Skeletal muscle tissue (tissue), 4 donors: ENCODE measurements around the gene NEK7. TPM values are rescaled to one million over a fixed set of nuclear protein-coding genes. Genes with fewer than 3 reads are reported as not detected.
"Not testable (repeated sequence)": the region's sequence is repeated elsewhere in the genome, so short reads cannot be mapped to it uniquely, and the experiment has no call there.

Source experiments
- H3K27ac ChIP-seq: one replicate; pipeline ENCODE4 v1.7.0; 2013; ENCODE audit warnings: mild to moderate bottlenecking, low read depth, low read length, inconsistent platforms
- H3K27me3 ChIP-seq, 3 donors: one replicate each; pipeline ENCODE4 v1.7.0; 2013; ENCODE audit warnings: low read length in 3 of 3; ENCODE audit not compliant: control insufficient read depth in 3 of 3, insufficient read depth in 3 of 3
- H3K36me3 ChIP-seq, 3 donors: one replicate each; pipeline ENCODE4 v1.7.0; 2013; ENCODE audit warnings: low read length in 3 of 3; ENCODE audit not compliant: control insufficient read depth in 3 of 3, insufficient read depth in 3 of 3
- H3K4me1 ChIP-seq, 3 donors: one replicate each; pipeline ENCODE4 v1.7.0; 2013; ENCODE audit warnings: low read length in 3 of 3, mild to moderate bottlenecking in 3 of 3; ENCODE audit not compliant: control insufficient read depth in 3 of 3, insufficient read depth in 3 of 3
- H3K4me3 ChIP-seq, 3 donors: one replicate each; pipeline ENCODE4 v1.7.0; 2013; ENCODE audit warnings: low read length in 3 of 3
- H3K9ac ChIP-seq, 3 donors: one replicate each; pipeline ENCODE4 v1.7.0; 2013; ENCODE audit warnings: low read length in 3 of 3, mild to moderate bottlenecking in 3 of 3, moderate library complexity in 2 of 3, low read depth in 1 of 3
- H3K9me3 ChIP-seq, 3 donors: one replicate each; pipeline ENCODE4 v1.7.0; 2013; ENCODE audit warnings: low read length in 3 of 3; ENCODE audit not compliant: control insufficient read depth in 3 of 3
- total RNA-seq: library from RNA; depleted of rRNA; stranded (reverse); fragments of >200 nt; gene quantifications from one replicate; pipeline ENCODE4 v1.2.3, GENCODE V29; 2014
- donor health status: Osteomylitis.

NEK7 gene
- total RNA-seq, 1 donor from 2014 or later: 52.7 TPM

DNA sequence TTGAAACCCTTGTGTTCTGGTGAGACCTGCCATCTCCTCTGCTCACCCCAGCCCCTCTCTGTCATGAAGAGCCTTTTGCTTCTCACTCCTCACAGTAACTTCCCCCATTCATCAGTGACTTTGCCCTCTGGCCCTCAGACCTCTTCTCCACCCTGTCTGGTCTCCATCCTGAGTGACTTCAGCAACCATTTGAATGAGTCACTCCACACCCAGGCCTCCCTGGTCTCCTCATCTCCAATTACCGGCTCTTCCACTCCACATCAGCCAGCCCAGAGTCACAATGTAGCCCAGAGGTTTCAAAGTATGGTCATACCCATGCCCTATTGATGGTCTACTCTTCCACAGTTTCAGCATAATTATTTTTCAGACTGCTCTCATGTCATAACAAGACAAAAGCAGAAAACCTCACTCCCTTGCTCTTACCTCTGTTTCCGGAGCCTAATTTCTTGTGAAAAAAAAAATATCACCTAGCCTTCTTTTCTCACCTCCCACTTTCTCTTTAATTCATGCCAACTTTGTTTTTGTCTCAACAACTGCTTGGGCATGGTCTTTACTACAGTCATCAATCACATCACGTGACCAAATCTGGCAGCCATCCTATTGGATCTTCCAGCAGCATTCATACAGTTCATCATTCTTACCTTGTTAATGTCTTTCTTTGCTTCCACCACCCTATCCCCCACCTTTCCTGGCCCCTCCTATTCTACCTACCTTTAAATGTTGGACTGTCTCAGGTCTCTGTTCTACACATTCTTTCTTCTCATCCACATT lies 35.6 kb upstream of the NEK7 start:
- no peaks in the 10 kb centered on the region for H3K36me3 ChIP-seq
- H3K27me3 ChIP-seq: no peaks in the 10 kb centered on the region
- H3K4me1 ChIP-seq: peaks cover 0 to 8% (median 2%) of the 10 kb centered on the region in 3 donors
- no peaks in the 10 kb centered on the region for H3K9me3 ChIP-seq
- no peak overlapping the region for H3K4me3 ChIP-seq
- H3K9ac ChIP-seq: no peak overlapping the region
- H3K27ac ChIP-seq: no peak overlapping the region

DNA sequence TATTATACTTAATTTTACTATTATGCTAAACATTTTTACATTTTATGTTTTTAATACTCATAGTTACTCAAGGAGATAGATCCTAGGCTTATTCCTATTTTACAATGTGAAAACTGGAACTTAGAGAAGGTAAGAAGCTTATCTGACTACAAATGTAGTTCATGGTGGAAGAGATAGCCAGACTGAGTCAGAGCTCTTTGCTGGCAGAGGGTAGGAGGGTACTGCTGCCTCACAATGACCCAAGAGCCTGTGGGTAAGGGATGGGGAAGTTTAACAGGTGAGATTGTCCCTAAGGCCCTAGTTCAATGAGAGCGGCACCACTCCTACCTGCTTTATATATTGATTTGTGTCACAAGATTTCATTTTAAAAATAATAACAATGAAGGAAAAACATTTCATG lies 34.1 kb upstream of the NEK7 start:
- Histone ChIP-seq H3K9ac (no peak overlapping the region), H3K9me3 (no peaks in the 10 kb centered on the region), H3K27ac (no peak overlapping the region), H3K36me3 (no peaks in the 10 kb centered on the region), H3K4me3 (no peak overlapping the region), H3K27me3 (no peaks in the 10 kb centered on the region), H3K4me1 (peaks cover 0 to 5% (median 0%) of the 10 kb centered on the region in 3 donors)

DNA sequence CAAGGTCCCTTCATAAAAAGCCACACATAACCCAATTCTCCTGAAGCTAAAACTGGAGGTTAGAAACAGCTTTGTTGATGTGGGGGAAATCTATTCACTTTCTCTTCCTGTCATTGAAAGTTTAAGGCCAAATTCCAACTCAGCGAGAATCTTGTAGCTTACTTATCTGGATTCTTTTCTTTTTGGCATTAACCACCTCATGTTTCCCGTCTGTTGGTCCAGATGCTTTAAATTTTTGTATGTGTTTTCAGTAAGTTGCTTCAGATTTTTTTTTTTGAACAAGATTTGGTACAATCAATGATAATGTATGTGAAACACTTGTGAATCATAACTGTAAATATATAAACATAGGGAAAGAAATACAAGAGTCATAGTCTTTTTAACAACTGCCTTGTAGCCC lies 33.7 kb upstream of the NEK7 start:
- Histone ChIP-seq H3K27me3 (no peaks in the 10 kb centered on the region), H3K27ac (no peak overlapping the region), H3K36me3 (no peaks in the 10 kb centered on the region), H3K9me3 (no peaks in the 10 kb centered on the region), H3K4me3 (no peak overlapping the region), H3K4me1 (peaks cover 0 to under 1% (median 0%) of the 10 kb centered on the region in 3 donors), H3K9ac (no peak overlapping the region)

DNA sequence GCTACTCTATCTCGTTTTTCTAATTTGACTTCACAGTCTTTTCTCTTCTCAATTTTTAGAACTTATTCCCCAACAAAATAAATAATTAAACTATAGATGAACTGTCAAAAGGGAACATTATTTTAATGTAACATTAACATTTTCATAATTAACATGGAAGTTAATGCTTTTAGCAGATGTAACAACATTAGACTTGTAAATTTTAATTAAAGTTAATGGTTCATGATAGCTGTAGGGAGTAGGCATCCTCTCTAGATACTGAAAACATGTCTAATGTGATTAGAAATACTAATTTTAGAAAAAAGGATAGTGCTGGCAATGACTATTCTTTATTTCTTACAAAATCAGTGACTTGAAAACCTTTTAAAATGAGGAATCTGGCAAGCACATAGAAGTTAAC lies 32.1 kb upstream of the NEK7 start:
- Histone ChIP-seq H3K36me3 (no peaks in the 10 kb centered on the region), H3K27ac (no peak overlapping the region), H3K27me3 (no peaks in the 10 kb centered on the region), H3K4me3 (no peak overlapping the region), H3K9ac (no peak overlapping the region), H3K9me3 (no peaks in the 10 kb centered on the region), H3K4me1 (no peaks in the 10 kb centered on the region)

DNA sequence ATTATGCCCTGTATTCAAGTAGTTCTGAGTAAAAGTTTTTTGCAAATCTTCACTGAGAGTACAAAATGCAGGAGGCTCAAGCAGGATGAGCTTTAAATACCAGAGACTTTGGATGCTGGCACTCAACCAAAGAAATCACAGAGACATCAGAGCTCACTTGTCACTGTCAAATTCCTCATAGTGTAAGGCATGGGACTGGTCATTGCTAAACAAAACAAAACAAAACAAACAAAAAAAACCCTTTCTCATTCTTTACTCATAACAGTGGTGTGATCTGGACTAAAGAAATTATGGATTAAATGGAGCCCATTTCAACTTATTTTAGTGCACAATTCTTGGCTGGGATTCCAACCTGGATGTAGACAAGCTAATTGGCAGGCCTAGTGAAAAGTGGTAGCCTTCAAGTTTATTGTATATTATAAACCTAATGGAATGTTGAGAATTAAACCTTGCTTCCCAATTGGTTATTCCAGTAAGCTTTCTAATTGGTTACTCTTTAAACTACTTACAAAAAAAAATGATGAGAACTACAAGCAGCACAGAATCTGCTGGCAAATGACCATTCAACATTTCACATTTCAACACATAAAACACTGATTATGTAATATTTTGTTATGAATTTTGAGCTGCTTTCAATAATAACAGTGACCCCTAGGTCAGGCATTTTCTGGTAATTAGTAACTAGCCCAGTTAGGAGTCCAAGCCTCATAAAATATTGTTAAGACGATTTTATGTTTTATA lies 30.6 kb upstream of the NEK7 start:
- no peak overlapping the region for H3K4me3 ChIP-seq
- no peaks in the 10 kb centered on the region for H3K27me3 ChIP-seq
- no peaks in the 10 kb centered on the region for H3K4me1 ChIP-seq
- H3K9me3 ChIP-seq: no peaks in the 10 kb centered on the region
- no peaks in the 10 kb centered on the region for H3K36me3 ChIP-seq
- no peak overlapping the region for H3K27ac ChIP-seq
- H3K9ac ChIP-seq: no peak overlapping the region

DNA sequence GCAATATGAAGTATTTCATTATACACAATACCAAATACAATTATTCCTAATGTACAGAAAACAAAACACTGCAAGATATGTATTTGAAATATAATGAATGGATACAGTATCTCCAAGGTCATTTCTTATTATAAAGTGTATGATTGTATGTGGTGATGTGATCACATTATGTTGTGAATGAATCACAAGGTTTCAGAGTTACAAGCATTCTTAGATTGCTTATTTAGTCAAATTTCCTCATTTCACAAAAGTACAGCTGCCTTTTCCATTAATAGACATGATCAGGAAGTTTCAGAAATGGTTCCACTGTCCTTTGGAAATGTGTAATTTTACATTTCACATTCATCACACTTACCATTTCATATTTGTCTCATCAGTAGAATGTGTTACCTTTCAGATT lies 28.3 kb upstream of the NEK7 start:
- Histone ChIP-seq H3K27ac (no peak overlapping the region), H3K36me3 (no peaks in the 10 kb centered on the region), H3K4me3 (no peak overlapping the region), H3K9ac (no peak overlapping the region), H3K27me3 (no peaks in the 10 kb centered on the region), H3K9me3 (no peaks in the 10 kb centered on the region), H3K4me1 (no peaks in the 10 kb centered on the region)

DNA sequence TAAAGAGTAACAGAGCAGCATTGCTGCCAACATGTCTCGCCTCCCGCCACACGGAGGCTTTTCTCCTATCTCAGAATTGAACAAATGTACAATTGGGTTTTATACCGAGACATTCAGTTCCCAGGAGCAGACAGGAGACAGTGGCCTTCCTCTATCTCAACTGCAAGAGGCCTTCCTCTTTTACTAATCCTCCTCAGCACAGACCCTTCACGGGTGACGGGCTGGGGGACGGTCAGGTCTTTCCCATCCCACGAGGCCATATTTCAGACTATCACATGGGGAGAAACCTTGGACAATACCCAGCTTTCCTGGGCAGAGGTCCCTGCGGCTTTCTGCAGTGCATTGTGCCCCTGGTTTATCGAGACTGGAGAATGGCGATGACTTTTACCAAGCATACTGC lies 26.7 kb upstream of the NEK7 start:
- H3K9ac ChIP-seq, H3K9me3 ChIP-seq, H3K27me3 ChIP-seq, H3K4me3 ChIP-seq, H3K4me1 ChIP-seq, H3K36me3 ChIP-seq, H3K27ac ChIP-seq: not testable (repeated sequence)

DNA sequence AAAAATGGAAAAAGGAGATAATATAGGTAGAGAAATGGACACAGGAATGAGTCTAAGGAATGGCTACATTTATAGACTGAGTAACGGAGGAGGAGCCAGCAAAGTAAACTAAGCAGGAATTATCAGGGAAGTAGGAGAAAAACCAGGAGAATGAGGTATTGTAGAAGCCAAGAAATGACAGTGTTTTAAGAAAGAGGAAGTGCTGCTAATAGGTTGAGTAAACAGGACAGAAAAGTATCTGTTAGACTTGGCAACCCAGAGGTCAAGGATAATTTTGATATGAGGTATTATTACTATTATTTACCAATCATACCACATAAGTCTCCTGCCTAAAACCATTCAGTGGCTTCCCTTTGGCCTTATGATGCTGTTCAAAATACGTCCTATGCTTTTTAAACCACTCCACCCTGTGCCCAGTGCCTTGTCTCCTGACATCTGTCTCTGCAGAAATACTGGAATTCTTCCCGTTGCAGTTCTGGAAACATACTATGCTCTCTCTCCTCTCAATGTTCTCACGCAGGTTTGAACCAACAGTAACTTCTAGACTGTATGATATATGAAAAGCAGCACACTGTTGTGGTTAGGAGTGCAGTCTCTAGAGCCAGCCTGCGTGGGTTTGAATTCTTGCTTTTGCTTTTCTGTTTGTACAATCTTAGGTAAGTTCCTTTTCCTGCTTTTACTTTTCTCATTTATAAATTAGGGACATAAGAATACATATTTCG lies 24.6 kb upstream of the NEK7 start:
- Histone ChIP-seq H3K4me3 (no peak overlapping the region), H3K27ac (no peak overlapping the region), H3K36me3 (no peaks in the 10 kb centered on the region), H3K9ac (no peak overlapping the region), H3K27me3 (no peaks in the 10 kb centered on the region), H3K9me3 (peaks cover 0 to 2% (median 0%) of the 10 kb centered on the region in 3 donors), H3K4me1 (no peaks in the 10 kb centered on the region)

DNA sequence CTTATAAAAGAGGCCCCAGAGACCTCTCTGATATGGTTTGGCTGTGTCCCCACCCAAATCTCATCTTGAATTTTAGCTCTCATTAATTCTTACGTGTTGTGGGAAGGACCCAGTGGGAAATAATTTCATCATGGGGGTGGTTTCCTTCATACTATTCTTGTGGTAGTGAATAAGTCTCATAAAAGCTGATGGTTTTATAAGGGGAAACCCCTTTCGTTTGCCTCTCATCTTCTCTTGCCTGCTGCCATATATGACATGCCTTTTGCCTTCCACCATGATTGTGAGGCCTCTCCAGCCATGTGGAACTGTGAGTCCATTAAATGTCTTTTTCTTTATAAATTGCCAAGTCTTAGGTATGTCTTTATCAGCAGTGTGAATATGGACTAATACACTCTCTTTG lies 22.5 kb upstream of the NEK7 start:
- Histone ChIP-seq H3K36me3 (no peaks in the 10 kb centered on the region), H3K27me3 (no peaks in the 10 kb centered on the region), H3K9ac (no peak overlapping the region), H3K4me1 (no peaks in the 10 kb centered on the region), H3K27ac (no peak overlapping the region), H3K9me3 (peaks cover 0 to 2% (median 0%) of the 10 kb centered on the region in 3 donors), H3K4me3 (no peak overlapping the region)

DNA sequence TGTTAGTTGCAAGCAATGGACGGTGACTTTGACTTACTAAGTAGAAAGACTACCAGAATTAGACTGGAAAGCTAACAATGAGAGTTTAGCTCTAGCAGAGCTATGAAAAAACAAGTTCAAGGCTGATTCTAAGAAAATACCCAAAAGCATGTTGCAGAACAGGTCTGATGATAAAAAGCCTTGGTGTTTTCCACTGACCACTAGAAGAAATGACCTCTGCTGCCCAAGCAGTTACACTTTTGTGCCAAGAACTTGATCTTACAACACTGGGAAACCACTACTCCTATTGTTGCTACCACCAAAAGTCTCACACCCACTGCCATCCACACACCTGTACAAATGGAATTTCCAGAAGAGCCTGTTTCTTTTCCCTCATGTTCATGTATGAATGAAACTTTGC lies 21.4 kb upstream of the NEK7 start:
- Histone ChIP-seq H3K4me3 (no peak overlapping the region), H3K9me3 (peaks cover 0 to 2% (median 0%) of the 10 kb centered on the region in 3 donors), H3K27ac (no peak overlapping the region), H3K36me3 (no peaks in the 10 kb centered on the region), H3K4me1 (no peaks in the 10 kb centered on the region), H3K27me3 (no peaks in the 10 kb centered on the region), H3K9ac (no peak overlapping the region)
